ENCODE measurements around the gene GATA3.

The GATA3 gene

DNA sequence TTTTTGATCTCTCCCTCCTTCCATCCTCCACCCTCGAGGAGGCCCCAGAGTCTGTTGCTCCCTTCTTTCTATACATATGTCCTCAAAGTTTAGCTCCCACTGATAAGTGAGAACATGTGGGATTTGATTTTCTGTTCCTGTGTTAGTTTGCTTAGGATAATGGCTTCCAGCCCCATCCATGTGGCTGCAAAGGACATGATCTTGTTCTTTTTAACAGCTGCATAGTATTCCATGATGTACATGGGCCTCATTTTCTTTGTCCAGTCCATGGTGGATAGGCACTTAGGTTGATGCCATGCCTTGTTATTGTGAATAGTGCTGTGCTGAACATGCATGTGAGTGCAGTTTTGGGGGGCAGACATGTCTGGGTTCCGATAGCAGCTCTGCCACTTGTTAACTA is 51.4 kb downstream of the GATA3 start:
- no peak for DNase-seq (ENCODE audit: low read depth in 2 of 2)
- H3K4me3 ChIP-seq (replicated peaks in 1 of 2; ENCODE audit: low read depth in 2 of 2, low read length in 2 of 2) = no peak overlapping the region

DNA sequence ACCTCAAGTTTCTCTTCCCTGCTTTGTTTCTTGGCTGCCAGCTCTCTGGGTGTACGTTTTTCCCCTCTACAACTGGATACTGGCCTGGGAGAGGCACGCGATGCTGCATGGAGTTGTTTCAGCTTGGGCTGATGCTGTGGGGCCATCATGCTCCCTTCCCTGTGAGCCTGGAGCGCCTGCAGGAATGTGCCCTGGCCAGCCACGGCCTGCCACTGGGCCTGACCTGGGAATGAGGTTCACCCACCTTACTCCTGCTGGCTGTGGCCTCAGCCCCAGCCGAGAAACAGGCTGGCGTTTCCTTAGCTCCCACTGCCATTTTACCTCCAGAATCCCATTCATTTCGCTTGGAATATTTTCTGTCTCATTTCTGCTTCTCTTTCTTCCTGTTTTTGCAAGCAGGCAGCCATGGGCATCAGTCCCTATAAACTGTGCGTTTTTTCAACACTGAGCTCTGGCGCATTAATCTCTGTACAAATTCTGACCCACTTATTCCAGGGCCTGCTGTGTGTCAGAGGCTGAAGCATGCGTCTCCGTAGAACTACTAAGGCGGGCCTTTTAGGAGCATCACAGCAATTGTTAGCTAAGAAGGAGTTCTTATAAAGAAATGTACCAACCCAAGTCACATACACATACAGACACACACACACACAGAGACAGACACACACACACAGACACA is 57.9 kb downstream of the GATA3 start:
- no peak overlapping the region for H3K4me3 ChIP-seq (replicated peaks in 1 of 2; ENCODE audit: low read depth in 2 of 2, low read length in 2 of 2)
- TF ChIP-seq, protein P1, sequence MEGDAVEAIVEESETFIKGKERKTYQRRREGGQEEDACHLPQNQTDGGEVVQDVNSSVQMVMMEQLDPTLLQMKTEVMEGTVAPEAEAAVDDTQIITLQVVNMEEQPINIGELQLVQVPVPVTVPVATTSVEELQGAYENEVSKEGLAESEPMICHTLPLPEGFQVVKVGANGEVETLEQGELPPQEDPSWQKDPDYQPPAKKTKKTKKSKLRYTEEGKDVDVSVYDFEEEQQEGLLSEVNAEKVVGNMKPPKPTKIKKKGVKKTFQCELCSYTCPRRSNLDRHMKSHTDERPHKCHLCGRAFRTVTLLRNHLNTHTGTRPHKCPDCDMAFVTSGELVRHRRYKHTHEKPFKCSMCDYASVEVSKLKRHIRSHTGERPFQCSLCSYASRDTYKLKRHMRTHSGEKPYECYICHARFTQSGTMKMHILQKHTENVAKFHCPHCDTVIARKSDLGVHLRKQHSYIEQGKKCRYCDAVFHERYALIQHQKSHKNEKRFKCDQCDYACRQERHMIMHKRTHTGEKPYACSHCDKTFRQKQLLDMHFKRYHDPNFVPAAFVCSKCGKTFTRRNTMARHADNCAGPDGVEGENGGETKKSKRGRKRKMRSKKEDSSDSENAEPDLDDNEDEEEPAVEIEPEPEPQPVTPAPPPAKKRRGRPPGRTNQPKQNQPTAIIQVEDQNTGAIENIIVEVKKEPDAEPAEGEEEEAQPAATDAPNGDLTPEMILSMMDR (IDR thresholded peaks at IDR 0.05; ENCODE audit: low read depth, low read length) = no peak
- no peak for DNase-seq (ENCODE audit: low read depth in 2 of 2)

More for the DNA sequence above, 51.4 kb downstream of the GATA3 start:
- TF ChIP-seq, protein P1 (IDR thresholded peaks at IDR 0.05; ENCODE audit: low read depth, low read length) = no peak

DNA sequence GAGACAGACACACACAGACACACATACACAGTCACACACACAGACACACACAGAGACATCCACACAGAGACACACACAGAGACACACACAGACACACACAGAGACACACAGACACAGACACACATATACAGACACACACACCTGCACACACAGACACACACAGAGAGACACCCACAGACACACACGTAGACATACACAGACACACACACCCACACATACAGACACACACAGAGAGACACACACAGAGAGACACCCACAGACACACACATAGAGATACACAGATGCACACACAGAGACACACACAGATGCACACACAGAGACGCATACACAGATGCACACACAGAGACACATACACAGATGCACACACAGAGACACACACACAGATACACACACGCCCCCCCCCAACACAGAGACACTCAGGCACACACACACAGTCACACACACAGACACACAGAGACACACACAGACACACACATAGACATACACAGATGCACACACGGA is 58.5 kb downstream of the GATA3 start:
- no peak overlapping the region for H3K4me3 ChIP-seq (replicated peaks in 1 of 2; ENCODE audit: low read depth in 2 of 2, low read length in 2 of 2)
- DNase-seq (ENCODE audit: low read depth in 2 of 2) = no peak
- TF ChIP-seq, protein P1 (IDR thresholded peaks at IDR 0.05; ENCODE audit: low read depth, low read length) = no peak

DNA sequence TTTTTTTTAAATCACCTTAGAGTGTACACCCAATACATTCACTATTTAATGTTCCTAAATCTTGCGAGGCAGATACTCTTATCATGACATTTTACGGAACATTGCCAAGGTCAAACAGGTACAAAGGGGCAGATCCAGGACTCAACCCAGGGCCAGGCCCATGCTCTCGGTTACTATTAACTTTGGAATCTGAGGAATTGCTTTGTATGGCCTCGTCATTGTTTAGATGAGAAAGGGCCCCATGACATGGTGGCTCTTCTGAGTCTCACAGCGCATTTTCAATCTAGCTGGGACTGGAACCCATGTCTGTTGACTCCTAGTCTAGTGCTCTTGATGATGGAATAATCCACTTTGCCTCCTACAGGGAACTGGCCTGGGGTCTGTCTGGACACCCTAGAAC is 59.1 kb downstream of the GATA3 start:
- TF ChIP-seq, protein P1 (IDR thresholded peaks at IDR 0.05; ENCODE audit: low read depth, low read length) = no peak
- H3K4me3 ChIP-seq (replicated peaks in 1 of 2; ENCODE audit: low read depth in 2 of 2, low read length in 2 of 2) = no peak overlapping the region
- no peak for DNase-seq (ENCODE audit: low read depth in 2 of 2)

DNA sequence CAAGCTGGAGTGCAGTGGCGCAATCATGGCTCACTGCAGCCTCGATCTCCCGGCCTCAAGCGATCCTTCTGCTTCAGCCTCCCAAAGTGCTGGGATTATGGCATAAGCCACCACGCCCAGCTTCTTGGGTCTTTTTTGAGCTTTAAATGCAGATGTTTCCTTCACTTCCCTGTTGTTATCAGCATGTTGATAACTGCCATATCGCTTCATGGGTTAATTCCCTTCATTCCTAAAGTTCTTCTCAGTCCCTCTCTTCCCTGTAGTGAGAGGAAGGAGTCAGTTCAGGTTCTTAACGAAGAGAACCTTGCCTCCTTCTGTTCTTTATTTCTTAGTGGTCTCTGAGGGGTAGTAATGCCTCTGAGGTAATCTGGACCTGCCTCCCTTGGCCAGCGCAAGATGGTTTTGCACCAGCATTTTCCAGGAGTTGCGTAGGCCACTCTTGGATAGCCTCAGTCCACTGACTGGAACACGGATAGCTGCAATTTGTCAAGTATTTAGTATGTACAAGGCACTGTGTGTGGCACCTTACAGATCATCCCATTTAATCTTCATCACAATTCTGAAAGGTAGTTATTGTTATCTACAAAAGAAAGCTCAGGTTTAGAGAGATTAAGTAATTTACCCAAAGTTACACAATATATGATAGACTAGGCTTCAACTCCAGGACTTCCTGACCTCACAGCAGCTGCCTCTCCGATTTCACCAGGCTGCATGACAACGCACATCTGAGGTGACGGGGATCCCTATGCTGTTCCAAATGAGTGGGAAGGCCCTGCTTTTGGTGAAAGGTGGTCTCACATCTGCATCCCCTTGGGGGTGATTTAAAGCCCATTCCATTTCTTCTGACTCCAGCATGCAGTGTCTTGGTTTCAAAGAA is 60.5 kb downstream of the GATA3 start:
- no peak for DNase-seq (ENCODE audit: low read depth in 2 of 2)
- TF ChIP-seq, protein P1 (IDR thresholded peaks at IDR 0.05; ENCODE audit: low read depth, low read length) = no peak
- H3K4me3 ChIP-seq (replicated peaks in 1 of 2; ENCODE audit: low read depth in 2 of 2, low read length in 2 of 2) = no peak overlapping the region

DNA sequence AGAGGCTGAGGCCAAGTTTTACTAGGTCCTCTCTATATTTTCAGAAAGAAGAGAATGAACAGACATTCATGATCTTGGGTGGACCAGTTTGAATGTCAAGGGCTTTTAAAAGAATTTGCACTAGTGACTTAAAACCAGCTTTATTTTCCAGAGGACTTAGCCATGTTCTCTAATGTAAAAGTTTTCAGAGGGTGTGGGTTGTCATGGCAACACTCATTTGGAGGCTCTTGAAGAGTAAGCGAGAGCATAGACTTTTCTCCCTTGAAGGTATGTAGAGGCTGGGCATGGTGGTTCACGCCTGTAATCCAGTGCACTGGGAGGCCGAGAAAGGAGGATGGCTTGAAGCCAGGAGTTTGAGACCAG is 61.1 kb downstream of the GATA3 start:
- no peak for DNase-seq (ENCODE audit: low read depth in 2 of 2)
- TF ChIP-seq, protein P1 (IDR thresholded peaks at IDR 0.05; ENCODE audit: low read depth, low read length) = no peak
- no peak overlapping the region for H3K4me3 ChIP-seq (replicated peaks in 1 of 2; ENCODE audit: low read depth in 2 of 2, low read length in 2 of 2)

Data from cardiac fibroblast (primary cell).